ENCODE data around the gene POLE2. TPM values are rescaled to one million over a fixed set of nuclear protein-coding genes. Genes with fewer than 3 reads are reported as not detected.
"Not testable (repeated sequence)": the region's sequence is repeated elsewhere in the genome, so short reads cannot be mapped to it uniquely, and the experiment has no call there.

Gene POLE2
- total RNA-seq (2021) (10.2 and 11.5 TPM in 2 replicates), Bru-seq, nascent RNA (percentile 63 among the genes with signal in this experiment), BruChase-seq, experiment 1, labeled RNA remaining after a 2-hour chase (percentile 53 among the genes with signal in this experiment), BruChase-seq, experiment 2, labeled RNA remaining after a 6-hour chase (percentile 50 among the genes with signal in this experiment)
- long read RNA-seq, transcript POLE2-201 (19 exons, 1,776 nt) = major isoform, 5 of 19 reads
- long read RNA-seq, partial matches to known transcripts = 0 of 19 reads
- long read RNA-seq, other reads (novel, unspliced or antisense) = 13 of 19 reads

- Histone ChIP-seq H3K9me3 (ENCODE audit: insufficient read depth, low read depth) (no peaks in the 10 kb centered on the region), H2AFZ (peak within 1 kb of the TSS; percentile 85), H3K27ac (no peak within 1 kb of the TSS), H3K4me2 (peak within 1 kb of the TSS; percentile 83), H3K79me2 (ENCODE audit: low read depth) (0 out of 2 replicates have a peak, but pooled peaks cover 8% of the 10 kb centered on the region), H3K9me2 (ENCODE audit: insufficient read depth) (no peaks in the 10 kb centered on the region), H3F3A (ENCODE audit: insufficient read depth, low read depth) (peaks cover 18% of the 10 kb centered on the region; the same call in 1 of the 2 replicates), H3K27me3 (ENCODE audit: insufficient read depth, low read depth) (no peaks in the 10 kb centered on the region), H4K20me1 (ENCODE audit: insufficient read depth) (no peaks in the 10 kb centered on the region), H3K4me1 (replicated peaks; ENCODE audit: insufficient read depth) (no peaks in the 10 kb centered on the region), H3K4me3 (peak within 1 kb of the TSS; percentile 76), H3K36me3 (ENCODE audit: low read depth) (no peaks in the 10 kb centered on the region)
- TF ChIP-seq CTCF (conservative IDR thresholded peaks at IDR 0.05) = no peak
- TF ChIP-seq EZH2 (IDR thresholded peaks at IDR 0.05; ENCODE audit: low read depth) = no peak
- intact Hi-C loops (cut with micrococcal nuclease; ENCODE audit: unreplicated experiment) = loop anchor here (1.0 kb wide), 1 partner anchor 79 kb away; no protein-coding TSS in a partner anchor
- ChIA-PET CTCF (interaction anchor here (1.0 kb wide), 1 partner anchor 54 kb away, joined by 6 read pairs; no protein-coding TSS in a partner anchor), POLR2A (ENCODE audit: unreplicated experiment) (interaction anchor here (0.5 to 0.7 kb wide), 2 partner anchors 59 to 209 kb away, joined by 3 read pairs; no protein-coding TSS in a partner anchor)
- no TSS peak for BruUV-seq (replicated peaks)
- DNase-seq = peak in 1 of 2 experiments; percentile 51
Measured at GRCh38 chr14:49687942-49688700, at the start of gene POLE2. Gene POLE2, minus strand, starts transcription at chr14:49688214. Its CDS starts 11 bp downstream, at chr14:49688203.

GRCh38 chr14:49735669-49736068 is 47.7 kb upstream of the POLE2 start:
- H3K79me2 ChIP-seq (ENCODE audit: low read depth); intact Hi-C loops (cut with micrococcal nuclease; ENCODE audit: unreplicated experiment); H3F3A ChIP-seq (ENCODE audit: insufficient read depth, low read depth); H3K27me3 ChIP-seq (ENCODE audit: insufficient read depth, low read depth); H2AFZ ChIP-seq; H3K36me3 ChIP-seq (ENCODE audit: low read depth); H3K4me2 ChIP-seq; CTCF ChIA-PET; POLR2A ChIA-PET (ENCODE audit: unreplicated experiment); H3K9me3 ChIP-seq (ENCODE audit: insufficient read depth, low read depth); DNase-seq; H4K20me1 ChIP-seq (ENCODE audit: insufficient read depth); BruUV-seq (replicated peaks); H3K4me3 ChIP-seq; H3K9me2 ChIP-seq (ENCODE audit: insufficient read depth); H3K4me1 ChIP-seq (replicated peaks; ENCODE audit: insufficient read depth); H3K27ac ChIP-seq: not testable (repeated sequence)

GRCh38 chr14:49733836-49734235 is 45.8 kb upstream of the POLE2 start:
- BruUV-seq (replicated peaks) = no TSS peak
- TF ChIP-seq EZH2 (IDR thresholded peaks at IDR 0.05; ENCODE audit: low read depth) (no peak), CTCF (conservative IDR thresholded peaks at IDR 0.05) (no peak)
- no peaks in the 10 kb centered on the region for H3K36me3 ChIP-seq (ENCODE audit: low read depth)
- H4K20me1 ChIP-seq (ENCODE audit: insufficient read depth) = no peaks in the 10 kb centered on the region
- no peak overlapping the region for H3K27ac ChIP-seq
- H3K4me1 ChIP-seq (replicated peaks; ENCODE audit: insufficient read depth) = no peaks in the 10 kb centered on the region
- no peaks in the 10 kb centered on the region for H3K79me2 ChIP-seq (ENCODE audit: low read depth)
- CTCF ChIA-PET = no interaction called here
- H3K4me3 ChIP-seq = no peak overlapping the region
- no peak overlapping the region for H3K4me2 ChIP-seq
- H3K9me3 ChIP-seq (ENCODE audit: insufficient read depth, low read depth) = peaks cover 6% of the 10 kb centered on the region; the same call in 1 of the 2 replicates
- H3K27me3 ChIP-seq (ENCODE audit: insufficient read depth, low read depth) = no peaks in the 10 kb centered on the region
- intact Hi-C loops (cut with micrococcal nuclease; ENCODE audit: unreplicated experiment) = no loop called here
- H3K9me2 ChIP-seq (ENCODE audit: insufficient read depth) = no peaks in the 10 kb centered on the region
- H2AFZ ChIP-seq = no peak overlapping the region
- DNase-seq = no peak
- H3F3A ChIP-seq (ENCODE audit: insufficient read depth, low read depth) = no peaks in the 10 kb centered on the region
- POLR2A ChIA-PET (ENCODE audit: unreplicated experiment) = no interaction called here
